Stimulated activated CD4-positive, alpha-beta T cell treated with anti-CD3 and anti-CD28 coated beads, Interleukin-2, amount 100 ng/mL, for 4 hours (primary cell): ENCODE measurements around the gene CPA5.
"Not testable (repeated sequence)": the region's sequence is repeated elsewhere in the genome, so short reads cannot be mapped to it uniquely, and the experiment has no call there.

Source experiments
- DNase-seq: peaks from one replicate; pipeline ENCODE4 v3.0.0-alpha.2; 2020; ENCODE audit warnings: low read depth

Gene CPA5, protein sequence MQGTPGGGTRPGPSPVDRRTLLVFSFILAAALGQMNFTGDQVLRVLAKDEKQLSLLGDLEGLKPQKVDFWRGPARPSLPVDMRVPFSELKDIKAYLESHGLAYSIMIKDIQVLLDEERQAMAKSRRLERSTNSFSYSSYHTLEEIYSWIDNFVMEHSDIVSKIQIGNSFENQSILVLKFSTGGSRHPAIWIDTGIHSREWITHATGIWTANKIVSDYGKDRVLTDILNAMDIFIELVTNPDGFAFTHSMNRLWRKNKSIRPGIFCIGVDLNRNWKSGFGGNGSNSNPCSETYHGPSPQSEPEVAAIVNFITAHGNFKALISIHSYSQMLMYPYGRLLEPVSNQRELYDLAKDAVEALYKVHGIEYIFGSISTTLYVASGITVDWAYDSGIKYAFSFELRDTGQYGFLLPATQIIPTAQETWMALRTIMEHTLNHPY

DNA sequence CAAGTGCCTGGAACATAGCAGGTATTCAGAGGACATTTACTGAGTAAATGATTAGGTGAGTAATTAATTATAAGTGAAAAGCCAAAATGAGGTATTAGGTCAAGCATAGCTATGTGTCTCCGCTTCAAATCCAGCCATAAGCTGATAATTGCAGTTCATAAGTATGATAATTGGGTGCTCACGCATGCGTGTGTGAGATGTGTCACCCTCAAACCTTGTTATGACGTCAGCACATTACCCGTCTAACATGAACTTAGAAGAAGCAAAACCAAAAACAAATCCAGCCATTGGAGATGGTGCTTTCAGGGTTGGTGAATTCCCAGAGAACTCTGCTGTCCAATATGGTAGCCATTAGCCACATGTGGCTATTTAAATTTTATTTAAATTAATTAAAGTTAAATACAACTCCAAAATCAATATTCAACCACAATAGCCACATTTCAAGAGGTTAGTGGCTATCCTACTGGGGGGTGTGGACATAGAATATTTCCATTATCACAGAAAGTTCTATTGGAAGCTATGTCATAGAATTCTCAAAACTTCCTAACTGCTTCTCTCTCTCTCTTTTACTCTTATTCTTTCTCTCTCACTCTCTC is at the start of gene CPA5:
CPA5 (plus strand) TSS at position 546 of the 596 bp plus-strand sequence. CDS start 1,670 bp downstream, outside the sequence.
- no peak for DNase-seq

DNA sequence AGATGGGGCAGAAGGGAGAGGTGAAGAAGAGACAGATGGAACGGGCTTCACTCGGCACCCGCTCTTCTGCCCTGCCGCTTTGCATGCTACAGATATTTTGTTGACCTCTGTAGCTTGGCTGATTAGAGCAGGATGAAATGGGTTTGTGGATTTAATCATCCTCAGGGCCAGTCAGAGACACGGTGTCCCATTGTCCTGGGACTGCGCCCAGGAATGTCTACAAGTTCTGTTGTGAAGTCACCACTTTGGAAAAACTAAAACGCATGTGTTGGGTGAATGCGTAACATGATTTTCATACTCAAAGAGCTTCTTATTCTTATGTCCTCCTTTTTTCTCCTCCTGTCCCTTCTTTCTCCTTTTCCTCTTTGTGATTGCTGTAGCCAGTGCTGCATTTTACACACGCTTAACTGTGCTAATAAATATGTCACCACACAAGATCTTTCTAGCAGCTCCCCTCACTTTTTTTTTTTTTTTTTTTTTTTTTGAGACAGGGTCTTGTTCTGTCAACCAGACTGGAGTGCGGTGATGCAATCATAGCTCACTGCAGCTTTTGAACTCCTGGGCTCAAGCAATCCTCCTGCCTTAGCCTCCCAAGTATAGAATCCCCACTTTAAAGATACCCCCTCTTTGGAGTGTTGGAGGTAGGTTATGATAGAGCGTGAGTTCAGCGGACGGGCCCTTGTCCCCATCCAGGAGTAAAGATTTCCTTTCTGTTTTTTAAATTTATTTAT is 48.2 kb upstream of the CPA5 start:
- no peak for DNase-seq

DNA sequence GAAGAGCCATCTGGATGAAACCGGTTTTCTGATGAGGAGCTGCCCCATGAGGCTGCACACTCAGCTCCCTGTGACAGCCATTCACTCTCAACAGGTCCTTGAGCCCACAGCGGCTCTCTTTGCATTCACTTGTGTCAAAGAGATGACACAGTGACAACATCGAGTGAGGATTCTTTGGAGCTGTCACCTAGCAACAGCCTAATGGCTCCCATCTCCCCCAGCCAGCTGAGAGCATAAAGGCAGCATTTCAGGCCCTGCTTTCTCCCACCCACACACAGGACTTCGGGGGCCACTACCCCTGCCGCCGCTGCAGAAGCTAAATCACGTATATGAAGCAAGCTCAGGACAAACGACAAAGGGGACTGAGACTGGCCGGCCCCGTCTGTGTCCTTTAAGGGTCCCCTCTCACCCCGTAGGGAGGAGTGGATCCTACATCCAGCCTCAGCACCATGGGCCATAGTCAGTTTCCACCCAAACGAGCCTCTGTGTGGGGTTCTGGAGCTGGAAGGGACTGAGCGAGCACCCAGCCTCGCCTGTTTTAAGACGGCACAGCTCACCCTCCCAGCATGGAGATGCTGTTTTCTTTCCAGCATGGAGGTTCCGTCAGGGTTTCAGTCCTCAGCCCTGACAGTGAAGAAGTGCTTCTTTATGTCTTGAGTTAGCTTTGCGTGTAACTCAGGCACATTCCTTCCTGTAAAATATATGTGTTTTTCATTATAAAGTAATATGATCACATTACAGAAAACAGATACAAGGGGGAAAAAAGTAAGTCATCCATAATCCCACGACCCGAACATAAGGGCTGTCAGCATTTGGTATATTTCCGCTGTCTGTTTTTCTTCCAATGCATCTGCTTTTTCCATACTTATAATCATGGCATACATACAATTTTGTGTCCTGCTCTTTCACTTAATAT is 46.7 kb upstream of the CPA5 start:
- no peak for DNase-seq

DNA sequence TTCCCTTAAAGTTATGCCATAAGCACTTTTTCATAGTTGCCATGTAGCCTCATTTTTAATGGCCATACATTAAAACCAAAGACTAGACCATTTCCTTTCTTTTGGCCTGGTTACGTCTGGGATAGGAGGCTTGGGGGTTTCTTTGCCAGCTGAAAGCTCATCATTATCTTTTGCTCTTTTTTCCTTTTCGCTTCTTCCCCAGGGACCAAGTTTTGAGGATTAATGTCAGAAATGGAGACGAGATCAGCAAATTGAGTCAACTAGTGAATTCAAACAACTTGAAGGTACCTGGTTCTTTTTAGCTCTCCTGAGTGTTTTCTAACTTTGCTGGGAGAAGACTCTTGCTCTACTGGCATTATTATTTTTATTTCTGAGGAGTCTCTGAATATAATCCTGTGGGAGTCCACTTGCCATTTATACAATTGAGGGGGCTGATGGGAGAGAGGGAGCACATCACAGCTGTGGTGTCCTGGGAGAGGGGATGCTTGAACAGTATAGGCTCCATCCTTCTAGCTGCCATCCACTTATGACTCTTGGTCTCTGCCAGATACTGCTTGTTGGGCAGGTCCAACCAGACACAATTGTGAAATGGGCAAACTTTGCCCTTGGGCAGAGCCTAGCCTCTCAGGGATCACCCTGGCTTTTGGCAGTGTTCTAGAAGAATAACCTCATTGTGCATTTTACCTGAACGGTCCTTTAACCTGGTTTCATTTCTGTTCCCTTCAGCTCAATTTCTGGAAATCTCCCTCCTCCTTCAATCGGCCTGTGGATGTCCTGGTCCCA is 45.9 kb upstream of the CPA5 start:
- DNase-seq, result no peak

DNA sequence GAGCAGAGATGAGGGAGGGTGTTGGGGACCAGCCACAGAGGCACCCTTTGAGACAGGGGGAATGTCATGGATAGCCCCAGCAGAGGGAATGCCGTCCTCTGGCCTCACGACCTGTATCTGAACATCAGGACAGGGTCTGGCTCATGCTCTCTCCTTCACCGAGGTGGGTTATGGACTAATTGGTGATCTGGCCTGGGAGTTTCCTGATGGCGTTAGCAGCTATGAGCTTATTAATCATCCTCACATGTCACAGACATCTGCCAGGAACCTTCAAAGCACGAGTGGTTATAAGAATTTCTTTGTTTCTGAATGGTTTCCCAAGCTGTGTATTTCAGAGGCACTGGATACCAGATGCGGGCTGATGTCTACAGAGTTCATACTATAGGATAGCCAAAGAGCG is 44.8 kb upstream of the CPA5 start:
- DNase-seq, result no peak

DNA sequence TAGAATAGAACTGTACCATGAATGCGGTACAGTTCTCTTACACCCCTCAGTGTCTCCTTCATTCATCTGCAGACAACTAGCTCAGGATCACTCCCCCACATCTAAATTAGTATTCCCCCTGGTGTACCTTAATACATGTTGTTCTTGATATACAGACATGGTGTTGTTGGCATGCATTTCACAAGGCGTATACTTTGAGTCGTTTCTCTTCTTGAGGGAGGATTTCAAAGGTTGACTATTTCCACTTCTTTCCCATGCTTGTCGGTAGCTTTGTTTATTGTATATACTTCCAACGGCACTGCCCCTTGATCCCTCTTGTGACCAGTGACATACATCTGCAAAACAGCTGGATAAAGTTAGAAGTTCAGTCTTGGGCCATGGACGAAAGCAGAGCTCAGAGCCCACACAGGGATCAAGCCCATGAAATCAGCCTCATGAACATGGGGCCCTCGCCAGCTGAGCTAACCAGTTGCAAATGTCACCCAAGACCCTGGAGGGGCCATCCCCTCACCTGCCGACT is 43.1 kb upstream of the CPA5 start:
- no peak for DNase-seq

DNA sequence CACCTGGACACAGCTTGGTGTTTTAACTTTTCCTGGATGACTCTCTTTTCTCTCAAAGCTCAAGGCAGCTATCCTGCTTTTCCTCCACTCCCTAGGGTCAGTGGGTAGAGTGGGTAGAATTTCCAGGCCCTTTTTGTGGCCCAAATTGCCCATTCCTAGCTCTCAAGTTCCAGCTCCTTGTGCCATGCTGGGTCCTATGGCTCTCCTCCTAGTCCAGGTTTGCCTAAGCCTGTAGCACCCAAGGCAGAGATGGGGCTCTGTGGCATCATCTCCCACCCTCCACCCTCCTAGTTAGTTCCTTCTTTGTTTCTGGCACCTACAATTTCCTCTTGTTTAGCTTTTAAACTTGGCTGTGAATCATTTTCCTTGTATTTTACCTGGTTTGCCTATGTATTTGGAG is 42.0 kb upstream of the CPA5 start:
- DNase-seq, result no peak

DNA sequence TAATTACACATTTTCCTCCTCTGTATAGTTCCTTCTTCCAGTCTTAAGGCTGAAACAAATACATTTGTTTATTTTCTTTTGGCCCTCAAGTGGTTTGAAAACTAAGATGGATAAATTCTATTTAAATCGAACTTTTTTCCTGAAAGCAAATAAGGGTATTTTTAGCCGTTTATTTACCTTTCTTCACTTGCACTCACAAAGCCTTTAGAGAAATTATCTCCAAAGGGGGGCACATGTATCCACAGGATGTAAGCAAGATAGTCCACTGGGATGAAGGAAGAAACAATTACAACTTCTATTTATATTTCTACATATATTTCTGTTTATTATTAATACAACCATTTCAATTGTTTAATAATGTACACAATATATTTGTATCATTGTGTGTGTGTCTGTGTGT is 41.5 kb upstream of the CPA5 start:
- no peak for DNase-seq

DNA sequence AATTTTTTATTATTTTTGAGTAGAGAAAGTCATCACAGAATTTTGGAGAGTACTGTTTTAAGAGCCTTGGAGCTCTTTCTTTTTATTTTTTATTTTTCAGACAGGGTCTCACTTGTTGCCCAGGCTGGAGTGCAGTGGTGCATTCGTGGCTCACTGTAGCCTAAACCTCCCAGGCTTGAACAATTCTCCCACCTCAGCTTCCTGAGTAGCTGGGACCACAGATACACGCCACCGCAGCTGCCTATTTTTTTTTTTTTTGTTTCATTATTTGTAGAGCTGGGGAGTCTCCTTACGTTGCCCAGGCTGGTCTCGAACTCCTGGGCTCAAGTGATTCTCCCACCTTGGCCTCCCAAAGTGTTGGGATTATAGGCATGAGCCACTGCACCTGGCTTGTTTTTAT is 41.1 kb upstream of the CPA5 start:
- no peak for DNase-seq

DNA sequence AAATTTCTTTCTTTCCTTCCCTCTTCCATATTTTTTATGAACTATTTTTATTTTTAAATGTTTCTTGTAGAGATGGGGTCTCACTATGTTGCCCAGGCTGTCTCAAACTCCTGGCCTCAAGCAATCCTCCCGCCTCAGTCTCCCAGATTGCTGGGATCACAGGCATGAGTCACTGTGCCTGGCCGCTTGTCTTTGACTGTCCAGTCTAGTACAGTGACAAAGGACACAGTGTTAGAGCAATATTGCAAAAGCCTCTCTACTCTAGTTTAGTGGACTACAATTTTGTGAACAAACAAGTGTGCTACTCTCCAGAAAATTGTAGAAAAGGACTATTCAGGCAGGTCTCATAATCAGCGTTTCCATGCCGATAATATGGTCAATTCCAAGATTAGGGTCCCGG is 40.6 kb upstream of the CPA5 start:
- DNase-seq, result no peak

DNA sequence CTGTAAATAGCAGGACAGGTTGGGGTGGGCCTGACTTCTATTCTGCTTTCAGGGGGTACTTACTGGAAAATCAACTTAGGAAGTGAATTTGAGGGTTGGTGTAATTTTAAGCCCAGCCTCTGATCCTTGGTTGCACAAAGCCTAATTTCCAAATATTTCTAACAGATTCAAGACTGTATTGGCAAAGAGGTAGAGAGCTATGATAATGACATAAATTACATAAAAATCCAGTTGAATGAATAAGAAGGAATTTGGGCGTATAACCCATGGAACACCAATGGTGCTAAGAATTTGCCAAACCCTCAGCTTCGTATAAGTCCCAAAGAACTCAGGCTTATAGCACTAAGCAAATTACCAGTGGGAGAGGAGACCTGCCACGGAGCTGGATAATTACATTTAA is 39.7 kb upstream of the CPA5 start:
- DNase-seq, result no peak

DNA sequence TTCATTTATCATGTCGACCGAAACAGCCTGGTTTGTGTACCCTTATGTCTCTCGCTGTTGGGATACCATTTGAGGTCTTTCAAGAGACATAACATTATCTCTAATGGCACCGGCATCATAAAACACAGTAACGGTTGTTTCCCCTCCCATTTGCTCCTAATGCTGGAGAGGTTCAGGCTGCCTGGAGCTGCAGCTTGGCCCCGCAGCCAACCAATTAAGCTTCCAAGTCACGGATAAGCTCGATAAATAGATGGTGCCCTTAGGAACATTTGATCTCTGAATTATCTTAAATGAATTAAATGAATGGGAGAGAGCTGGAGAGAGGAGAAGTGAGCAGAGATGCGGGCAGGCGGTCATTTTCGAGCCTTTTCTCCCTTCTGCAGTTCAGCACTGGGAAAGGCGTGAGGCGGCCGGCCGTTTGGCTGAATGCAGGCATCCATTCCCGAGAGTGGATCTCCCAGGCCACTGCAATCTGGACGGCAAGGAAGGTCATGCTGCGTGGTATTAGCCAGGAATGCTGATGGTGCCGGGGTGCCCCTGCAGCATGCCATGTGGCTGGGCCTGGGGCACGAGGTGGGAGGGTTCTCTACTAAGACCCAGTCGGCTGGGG is 39.1 kb upstream of the CPA5 start:
- no peak for DNase-seq

DNA sequence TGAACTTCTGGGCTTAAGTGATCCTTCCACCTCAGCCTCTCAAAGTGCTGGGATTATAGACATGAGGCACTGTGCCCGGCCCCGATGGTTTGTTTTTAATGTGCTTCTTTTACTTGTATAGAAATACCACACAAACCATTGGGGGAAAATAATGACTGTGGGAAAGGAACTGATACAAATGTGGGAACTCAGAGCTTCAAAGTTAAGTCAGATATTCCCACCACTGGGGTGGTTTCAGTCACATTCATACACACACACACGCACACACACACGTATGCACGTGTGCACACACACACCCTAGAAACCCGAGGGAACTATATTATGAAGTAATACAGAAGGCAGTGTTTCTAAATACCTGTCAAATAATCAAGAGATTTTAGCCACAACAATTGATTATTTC is 34.6 kb upstream of the CPA5 start:
- DNase-seq, result no peak

DNA sequence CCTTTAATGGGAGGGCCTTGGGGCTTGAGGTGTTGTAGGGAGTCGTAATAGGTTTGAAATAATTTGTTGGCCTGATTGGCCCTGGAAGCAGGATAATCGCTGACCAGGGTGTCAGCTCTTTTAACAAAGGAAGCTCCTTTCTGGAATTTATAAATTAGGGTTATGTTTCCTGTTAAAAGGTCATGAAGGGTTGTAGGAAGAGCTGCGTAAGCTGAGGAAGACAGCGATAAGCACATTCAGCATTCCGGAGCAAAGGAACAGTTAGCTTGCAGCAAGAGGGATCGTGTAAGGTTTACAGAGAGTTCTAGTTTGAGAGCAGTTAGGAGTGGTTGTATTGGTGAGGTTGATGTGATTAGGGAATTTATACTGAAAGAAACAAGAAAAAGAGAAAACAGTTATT is 30.3 kb upstream of the CPA5 start:
- DNase-seq, result no peak

DNA sequence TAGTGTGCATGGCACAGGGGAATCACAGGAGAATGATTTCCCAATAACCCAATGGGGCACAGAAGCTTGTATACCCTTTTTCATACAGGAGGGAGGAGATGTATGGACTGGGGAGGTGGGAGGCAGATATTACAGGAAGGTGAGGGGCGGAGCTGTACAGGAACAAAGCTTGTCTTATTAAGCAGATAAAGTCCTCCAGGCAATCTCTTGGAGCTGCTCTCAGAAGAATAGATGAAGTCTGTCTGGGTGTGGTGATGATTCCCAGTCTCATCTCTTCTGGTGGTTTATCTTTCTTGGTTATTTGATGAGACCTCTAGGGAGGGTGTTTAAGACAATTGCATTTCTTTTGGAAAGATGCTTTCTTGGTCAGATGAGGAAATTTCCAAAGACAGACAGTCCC is 25.1 kb upstream of the CPA5 start:
- DNase-seq, result no peak

DNA sequence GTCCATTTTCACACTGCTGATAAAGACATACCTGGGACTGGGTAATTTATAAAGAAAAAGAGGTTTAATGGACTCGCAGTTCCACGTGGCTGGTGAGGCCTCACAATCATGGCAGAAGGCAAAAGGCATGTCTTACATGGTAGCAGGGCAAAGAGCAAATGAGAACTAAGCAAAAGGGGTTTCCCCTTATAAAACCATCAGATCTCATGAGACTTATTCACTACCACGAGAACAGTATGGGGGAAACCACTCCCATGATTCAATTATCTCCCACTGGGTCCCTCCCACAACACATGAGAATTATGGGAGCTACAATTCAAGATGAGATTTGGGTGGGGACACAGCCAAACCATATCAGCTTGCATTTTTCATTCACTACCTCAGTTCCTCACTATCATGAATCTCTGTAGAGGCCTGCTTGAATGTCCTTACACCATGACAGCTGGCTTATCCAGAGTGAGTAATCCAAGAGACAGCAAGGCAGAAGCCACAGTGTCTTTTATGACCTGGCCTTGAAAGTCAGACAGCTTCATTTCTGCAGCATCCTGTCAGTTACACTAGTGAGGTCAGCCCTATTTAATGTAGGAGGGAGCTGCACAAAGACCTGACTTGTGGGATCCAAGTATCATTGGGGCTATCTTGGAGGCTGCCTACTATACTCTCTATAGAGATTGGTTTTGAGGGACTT is 22.9 kb upstream of the CPA5 start:
- DNase-seq, result not testable (repeated sequence)

DNA sequence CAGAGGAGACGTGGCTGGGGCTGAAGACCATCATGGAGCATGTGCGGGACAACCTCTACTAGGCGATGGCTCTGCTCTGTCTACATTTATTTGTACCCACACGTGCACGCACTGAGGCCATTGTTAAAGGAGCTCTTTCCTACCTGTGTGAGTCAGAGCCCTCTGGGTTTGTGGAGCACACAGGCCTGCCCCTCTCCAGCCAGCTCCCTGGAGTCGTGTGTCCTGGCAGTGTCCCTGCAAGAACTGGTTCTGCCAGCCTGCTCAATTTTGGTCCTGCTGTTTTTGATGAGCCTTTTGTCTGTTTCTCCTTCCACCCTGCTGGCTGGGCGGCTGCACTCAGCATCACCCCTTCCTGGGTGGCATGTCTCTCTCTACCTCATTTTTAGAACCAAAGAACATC is 22.0 kb upstream of the CPA5 start:
- no peak for DNase-seq

DNA sequence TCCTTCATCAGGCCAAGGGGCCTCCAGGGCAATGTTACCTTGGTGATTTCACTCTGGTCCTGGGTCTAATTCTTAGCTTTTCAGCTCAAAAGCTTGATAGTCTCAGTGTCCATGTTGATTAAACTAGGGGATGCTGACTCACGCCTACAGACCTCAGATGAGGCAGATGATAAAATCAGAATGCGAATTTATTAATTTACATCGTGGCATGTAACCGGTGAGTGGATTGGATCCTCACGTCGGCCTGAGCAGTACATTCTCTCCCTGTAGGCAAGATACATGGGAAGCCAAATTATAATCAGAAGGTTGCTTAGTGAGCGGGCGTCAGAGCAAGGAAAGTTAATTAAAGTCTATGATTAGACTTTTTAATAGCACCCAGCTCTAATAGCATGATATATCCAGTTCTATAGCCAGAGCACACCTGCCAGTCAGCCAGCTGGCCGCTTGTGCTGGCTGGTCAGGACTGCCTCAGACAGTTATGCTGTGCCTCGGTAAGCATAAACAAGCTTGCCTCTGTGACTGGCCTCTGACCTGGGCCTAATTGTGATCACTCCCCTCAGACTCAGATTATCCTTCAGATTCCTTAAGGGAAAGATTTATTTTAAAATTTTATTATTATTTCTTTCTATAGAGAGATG is 20.2 kb upstream of the CPA5 start:
- no peak for DNase-seq

DNA sequence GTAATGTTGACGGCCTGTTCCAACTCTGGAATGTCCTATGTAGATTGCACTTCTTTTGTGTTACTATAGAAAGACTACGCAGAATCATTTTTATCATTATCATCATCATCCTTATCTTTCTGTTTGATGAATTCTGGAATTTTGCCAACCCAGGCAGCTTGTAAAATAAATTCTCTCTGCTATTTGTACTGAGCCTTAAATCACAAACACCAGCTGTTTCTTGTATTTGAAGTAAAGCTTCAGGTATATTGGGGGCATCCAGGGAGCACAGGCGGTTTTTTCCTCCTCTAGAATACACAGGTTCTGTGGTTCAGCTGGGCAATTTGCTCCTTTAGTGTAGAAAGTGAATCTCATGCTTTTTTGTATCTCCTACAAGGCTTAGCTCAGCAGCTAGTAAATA is 14.9 kb upstream of the CPA5 start:
- DNase-seq, result no peak
